OCI-LY7 (cell line): ENCODE measurements around the gene MSANTD3.

Experiments
- EZH2phosphoT487 ChIP-seq: fragments of 200-600 bp; sonication (generic); IDR thresholded peaks from 2 replicates; pipeline ENCODE4 v1.6.1; 2018; ENCODE audit warnings: low read depth, borderline replicate concordance, mild to moderate bottlenecking, mixed run types, antibody characterized with exemption, low read length, moderate library complexity, mixed read lengths
- TF ChIP-seq, protein P1 (sequence below): fragments of 200-600 bp; sonication (generic); conservative IDR thresholded peaks from 2 replicates; pipeline ENCODE4 v1.5.1; 2014; ENCODE audit warnings: mild to moderate bottlenecking, antibody characterized with exemption, low read length, moderate library complexity, mixed read lengths

DNA sequence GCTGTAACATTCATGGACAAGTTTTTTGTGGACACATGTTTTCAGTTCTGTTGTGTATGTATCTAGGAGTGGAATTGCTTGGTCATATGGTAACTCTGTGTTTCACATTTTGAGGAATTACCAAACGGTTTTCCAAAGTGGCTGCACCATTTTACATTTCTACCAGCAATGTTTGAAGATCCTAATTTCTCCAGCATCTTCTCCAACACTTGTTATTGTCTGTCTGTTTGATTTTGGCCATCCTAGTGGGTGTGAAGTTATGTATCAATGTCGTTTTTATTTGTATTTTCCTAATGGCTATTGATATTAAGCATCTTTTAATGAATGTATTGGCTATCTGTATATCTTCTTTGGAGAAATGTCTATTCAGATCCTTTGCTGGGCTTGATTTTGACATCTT, 52.9 kb downstream of the MSANTD3 start:
- TF ChIP-seq, protein P1, sequence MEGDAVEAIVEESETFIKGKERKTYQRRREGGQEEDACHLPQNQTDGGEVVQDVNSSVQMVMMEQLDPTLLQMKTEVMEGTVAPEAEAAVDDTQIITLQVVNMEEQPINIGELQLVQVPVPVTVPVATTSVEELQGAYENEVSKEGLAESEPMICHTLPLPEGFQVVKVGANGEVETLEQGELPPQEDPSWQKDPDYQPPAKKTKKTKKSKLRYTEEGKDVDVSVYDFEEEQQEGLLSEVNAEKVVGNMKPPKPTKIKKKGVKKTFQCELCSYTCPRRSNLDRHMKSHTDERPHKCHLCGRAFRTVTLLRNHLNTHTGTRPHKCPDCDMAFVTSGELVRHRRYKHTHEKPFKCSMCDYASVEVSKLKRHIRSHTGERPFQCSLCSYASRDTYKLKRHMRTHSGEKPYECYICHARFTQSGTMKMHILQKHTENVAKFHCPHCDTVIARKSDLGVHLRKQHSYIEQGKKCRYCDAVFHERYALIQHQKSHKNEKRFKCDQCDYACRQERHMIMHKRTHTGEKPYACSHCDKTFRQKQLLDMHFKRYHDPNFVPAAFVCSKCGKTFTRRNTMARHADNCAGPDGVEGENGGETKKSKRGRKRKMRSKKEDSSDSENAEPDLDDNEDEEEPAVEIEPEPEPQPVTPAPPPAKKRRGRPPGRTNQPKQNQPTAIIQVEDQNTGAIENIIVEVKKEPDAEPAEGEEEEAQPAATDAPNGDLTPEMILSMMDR: no peak
- TF ChIP-seq EZH2phosphoT487: no peak
